ENCODE data around the gene YWHAG. TPM values are rescaled to one million over a fixed set of nuclear protein-coding genes. Genes with fewer than 3 reads are reported as not detected.

YWHAG gene
- total and polyA plus RNA-seq, 2 of the 13 experiments (the other 11 are each of a cell fraction or from before 2014, with no cell fraction given): 36.9 to 67.5 TPM

- TF ChIP-seq ZNF281 (CRISPR knock-in tag; IDR thresholded peaks at IDR 0.05; ENCODE audit: borderline replicate concordance) (no peak), CERS6 (CRISPR knock-in tag; IDR thresholded peaks at IDR 0.05) (0 out of 2 replicates have a peak, but pooled peaks have one; percentile 57), ZNF512 (CRISPR knock-in tag; IDR thresholded peaks at IDR 0.05) (no peak), HNF4G (IDR thresholded peaks at IDR 0.05; ENCODE audit: borderline replicate concordance, low read depth, low read length) (no peak; the same call in 1 of the 2 replicates), HNF4G (CRISPR knock-in tag; IDR thresholded peaks at IDR 0.05; ENCODE audit: borderline replicate concordance, low read depth) (0 out of 2 replicates have a peak, but pooled peaks have one; percentile 29), ZNF646 (CRISPR knock-in tag; IDR thresholded peaks at IDR 0.05) (no peak), ZBTB26 (CRISPR knock-in tag; IDR thresholded peaks at IDR 0.05; ENCODE audit: borderline replicate concordance) (peak; percentile 48; the same call in 1 of the 2 replicates), MBD4 (IDR thresholded peaks at IDR 0.05; ENCODE audit: borderline replicate concordance, low read length) (no peak), ZFY (CRISPR knock-in tag; IDR thresholded peaks at IDR 0.05) (peak; percentile 97), REXO4 (CRISPR knock-in tag; IDR thresholded peaks at IDR 0.05; ENCODE audit: borderline replicate concordance) (no peak), XBP1 (CRISPR knock-in tag; IDR thresholded peaks at IDR 0.05) (no peak), ZNF251 (CRISPR knock-in tag; IDR thresholded peaks at IDR 0.05) (0 out of 2 replicates have a peak, but pooled peaks have one; percentile 29), JDP2 (CRISPR knock-in tag; IDR thresholded peaks at IDR 0.05; ENCODE audit: borderline replicate concordance) (no peak), ZNF530 (CRISPR knock-in tag; IDR thresholded peaks at IDR 0.05; ENCODE audit: low read depth) (no peak)
Observed at GRCh38 chr7:76393116-76394031, 34.6 kb upstream of the YWHAG start (continued).
